NCI-H524 treated with DMSO at 0.1 percent for 48 hours (cell line): Measurements from ENCODE around the gene FAM227B.
"Not testable (repeated sequence)": the region's sequence is repeated elsewhere in the genome, so short reads cannot be mapped to it uniquely, and the experiment has no call there.

ENCODE experiments used
- DNase-seq: peaks from one replicate; lab custom pipeline; 2025; lab: John Stamatoyannopoulos, UW

FAM227B gene, protein sequence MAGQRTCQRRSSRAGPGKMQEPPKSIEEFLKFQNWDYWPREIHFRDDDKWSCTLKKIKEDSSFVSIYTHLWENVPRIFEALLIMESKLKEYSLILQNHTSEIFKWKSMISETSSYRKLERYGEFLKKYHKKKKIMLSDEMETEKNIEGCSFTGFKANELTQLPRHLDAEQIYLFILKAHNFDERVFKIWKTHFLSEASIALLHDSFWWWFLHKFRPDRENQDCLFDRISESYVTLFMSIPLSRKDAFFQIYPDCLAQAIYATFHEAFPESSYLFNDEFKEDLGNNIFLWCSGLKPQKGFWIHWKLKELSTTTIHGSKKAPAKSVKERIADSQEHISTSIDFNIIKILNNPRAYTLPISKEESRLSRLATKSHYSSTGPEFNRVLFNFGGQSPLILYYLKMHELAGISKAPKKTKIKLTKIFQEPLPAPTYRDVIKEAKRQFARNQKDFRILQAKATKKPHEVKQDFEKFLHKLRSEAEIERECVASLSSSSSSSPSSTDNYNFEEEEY

GRCh38 chr15:49620658-49621368, at the start of gene FAM227B, which contains the start of gene DTWD1:
Gene FAM227B, minus strand, starts transcription at chr15:49620818. Its CDS starts 5,647 bp downstream, at chr15:49615171.
Gene DTWD1, plus strand, starts transcription at chr15:49621048. Its CDS starts 4,120 bp downstream, at chr15:49625168.
- DNase-seq, result peak; percentile 96

- no peak for DNase-seq
Measured at GRCh38 chr15:49669288-49669687, 48.7 kb upstream of the FAM227B start.

DNA sequence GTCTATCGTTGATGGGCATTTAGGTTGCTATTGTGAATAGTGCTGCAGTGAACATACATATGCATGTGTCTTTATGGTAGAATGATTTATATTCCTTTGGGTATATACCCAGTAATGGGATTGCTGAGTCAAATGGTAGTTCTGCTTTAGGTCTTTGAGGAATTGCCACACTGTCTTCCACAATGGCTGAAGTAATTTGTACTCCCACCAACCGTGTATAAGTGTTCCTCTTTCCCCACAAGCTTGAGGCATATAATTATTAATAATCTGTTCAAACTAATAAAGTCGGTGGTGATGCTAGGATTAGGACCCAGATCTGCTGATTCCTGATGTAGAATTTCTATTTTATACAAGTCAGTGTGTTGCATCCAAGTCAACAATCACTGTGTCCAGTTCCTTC, 45.9 kb upstream of the FAM227B start:
- DNase-seq, result not testable (repeated sequence)

GRCh38 chr15:49664716-49665115, 44.1 kb upstream of the FAM227B start:
- no peak for DNase-seq

GRCh38 chr15:49656734-49657133, 36.1 kb upstream of the FAM227B start:
- no peak for DNase-seq

- no peak for DNase-seq
Measured at GRCh38 chr15:49652922-49653321, 32.3 kb upstream of the FAM227B start.

- no peak for DNase-seq
Measured at GRCh38 chr15:49650676-49651075, 30.1 kb upstream of the FAM227B start.

DNA sequence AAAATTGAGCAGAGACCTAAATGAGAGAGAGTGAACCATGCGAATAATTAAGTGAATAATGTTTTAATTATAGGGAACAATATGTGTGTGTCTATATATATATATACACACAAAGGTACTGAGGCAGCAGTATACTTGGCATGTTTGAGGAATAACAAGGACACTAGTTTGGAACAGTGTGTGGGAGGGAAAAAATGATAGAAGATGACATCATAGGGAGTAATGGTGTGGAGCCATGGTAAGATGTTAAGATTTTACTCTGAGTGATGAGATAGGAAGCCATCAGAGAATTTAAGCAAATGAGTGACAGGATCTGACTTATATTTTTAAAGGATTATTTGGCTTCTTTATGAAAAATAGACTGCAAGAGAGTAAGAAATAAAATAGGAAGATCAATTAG, 29.4 kb upstream of the FAM227B start:
- no peak for DNase-seq

DNA sequence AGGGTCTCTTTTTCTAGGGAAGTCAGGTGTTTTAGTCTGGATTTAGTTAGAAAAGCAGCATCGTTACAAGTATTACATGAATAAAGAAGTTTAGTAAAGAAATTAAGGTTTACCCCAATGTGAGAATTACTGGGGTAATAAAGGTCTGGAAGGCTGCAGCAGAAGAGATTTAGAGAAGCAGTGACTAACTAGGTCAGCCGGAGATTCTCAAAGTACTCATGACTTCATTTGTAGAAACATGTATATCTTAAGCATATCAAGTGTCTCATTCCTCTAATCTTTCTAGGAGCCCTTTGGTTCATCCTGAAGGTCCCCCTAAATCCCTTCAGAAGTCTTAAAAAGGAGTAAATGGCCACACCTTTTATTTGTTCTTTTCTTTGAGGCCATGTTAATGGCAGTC, 26.3 kb upstream of the FAM227B start:
- DNase-seq, result no peak

DNA sequence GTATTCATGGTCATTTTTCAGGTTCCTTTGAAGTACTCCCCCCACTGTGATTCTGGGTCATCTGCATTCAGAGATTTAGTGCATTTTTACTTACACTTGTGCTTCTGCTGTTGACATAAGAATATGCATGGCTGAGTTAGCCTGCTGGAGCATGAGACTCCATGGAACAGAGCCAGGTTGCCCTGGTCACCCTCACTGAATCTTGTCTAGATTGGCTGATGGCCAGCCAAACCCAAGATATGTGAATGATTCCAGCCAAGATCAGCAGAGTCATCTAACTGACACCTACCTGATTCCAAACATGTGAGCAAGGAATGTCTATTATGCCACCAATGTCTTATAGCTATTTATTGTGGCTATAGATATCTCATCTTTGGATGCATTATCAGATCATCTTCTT, 25.3 kb upstream of the FAM227B start:
- no peak for DNase-seq

DNA sequence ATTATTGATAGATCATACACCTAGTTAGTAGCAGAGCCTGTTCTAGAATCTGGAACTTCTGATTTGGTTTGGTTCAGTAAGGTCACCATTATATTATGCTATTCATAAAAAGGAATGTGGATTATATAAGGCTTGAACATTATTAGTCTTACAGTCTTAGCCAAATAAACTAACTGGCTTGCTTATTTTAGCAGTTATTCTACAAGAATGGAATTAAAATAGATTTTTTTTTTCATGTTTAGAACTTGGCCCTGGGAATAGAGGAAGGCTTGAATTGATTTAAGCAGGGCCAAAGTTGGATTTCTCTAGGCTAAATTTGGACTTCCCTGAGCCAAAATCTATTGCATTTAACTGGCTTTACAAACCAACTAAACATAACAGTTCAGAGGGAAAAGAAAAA, 24.7 kb upstream of the FAM227B start:
- no peak for DNase-seq

DNA sequence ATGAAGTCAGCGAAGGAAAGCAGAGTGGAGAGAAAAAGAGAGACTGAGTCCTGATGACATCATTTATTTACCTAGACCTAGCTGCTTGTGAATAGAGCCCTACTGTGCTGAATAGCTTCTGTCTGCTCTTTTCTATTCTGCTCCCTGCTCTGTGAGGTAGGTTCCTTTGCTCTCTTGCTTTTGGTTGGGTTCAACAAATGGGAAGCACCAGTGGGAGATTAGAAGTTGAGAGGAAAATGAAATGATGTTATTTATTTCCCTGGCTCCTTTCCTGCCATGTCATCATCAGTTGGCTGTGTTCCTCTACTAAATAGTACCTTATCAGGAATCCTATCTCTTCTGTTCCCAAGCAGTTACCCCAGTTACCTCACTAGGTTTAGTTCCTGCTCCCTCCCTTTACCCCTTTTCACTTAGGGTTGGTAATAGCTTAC, 23.8 kb upstream of the FAM227B start:
- DNase-seq, result no peak

DNA sequence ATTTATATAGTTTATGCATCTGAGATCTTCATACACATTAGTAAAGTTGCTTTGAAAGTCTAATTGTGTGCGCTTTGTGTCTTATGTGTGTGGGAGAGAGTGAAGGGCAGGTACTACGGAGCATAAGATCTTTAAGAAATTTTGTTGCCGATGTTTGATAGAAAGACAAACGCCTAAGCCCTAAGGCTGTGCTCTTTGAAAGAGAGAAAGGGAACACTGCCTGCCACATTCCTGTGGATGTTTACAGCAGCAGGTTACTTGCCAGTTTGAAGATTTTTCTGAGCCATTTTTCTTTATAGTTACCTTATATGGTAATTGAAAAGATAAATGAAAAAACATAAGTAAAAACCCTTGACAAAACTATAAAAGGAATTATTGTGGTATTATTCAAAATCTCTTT, 17.2 kb upstream of the FAM227B start:
- DNase-seq, result no peak

DNA sequence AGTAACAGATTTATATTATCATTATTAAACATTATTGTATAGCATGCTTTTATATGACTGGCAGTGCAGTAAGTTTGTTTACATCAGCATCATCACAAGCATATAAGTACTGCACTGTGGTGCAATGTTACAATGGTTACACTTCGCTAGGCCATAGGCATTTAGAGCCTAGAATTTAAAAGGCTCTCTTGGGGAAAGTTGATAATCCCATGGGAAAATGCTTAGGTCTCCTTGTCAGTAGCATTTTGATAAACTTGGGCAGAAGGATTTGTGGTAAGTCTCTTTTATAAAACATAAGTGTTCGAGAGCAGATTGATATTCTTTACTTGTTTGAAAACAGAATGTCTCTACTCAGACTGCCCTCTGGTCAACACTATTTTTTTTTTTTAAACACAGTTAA, 7.8 kb upstream of the FAM227B start:
- DNase-seq, result no peak

GRCh38 chr15:49627407-49627877, 6.8 kb upstream of the FAM227B start:
- no peak for DNase-seq

- no peak for DNase-seq
Measured at GRCh38 chr15:49625460-49626036, 4.9 kb upstream of the FAM227B start.

GRCh38 chr15:49624056-49624455, 3.4 kb upstream of the FAM227B start:
- no peak for DNase-seq

GRCh38 chr15:49622561-49622960, 1.9 kb upstream of the FAM227B start:
- DNase-seq, result no peak

GRCh38 chr15:49621887-49622286, 1.3 kb upstream of the FAM227B start:
- no peak for DNase-seq

- DNase-seq, result peak; percentile 24
Measured at GRCh38 chr15:49621401-49621811, 788 bp upstream of the FAM227B start.

- no peak for DNase-seq
Measured at GRCh38 chr15:49620199-49620598, 419 bp downstream of the FAM227B start.

DNA sequence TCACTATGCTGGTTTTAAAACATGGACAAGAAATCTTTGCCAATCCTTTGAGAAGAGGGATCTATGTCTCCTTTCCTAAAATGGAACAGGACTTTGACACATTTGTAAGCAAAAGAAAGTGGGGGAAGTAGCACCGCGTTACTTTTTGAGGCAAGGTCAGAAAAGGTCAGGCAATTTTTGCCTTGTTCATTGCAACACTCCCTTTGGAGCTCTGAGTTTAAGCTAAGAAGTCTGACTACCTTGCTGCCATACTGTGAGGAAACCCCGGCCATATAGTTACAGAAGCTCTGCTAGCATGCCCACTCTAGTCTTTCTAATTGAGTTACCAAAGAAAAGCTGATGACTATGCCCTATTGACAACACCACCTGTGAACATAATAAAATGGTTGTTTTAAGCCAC, 1.4 kb downstream of the FAM227B start:
- DNase-seq, result no peak

DNA sequence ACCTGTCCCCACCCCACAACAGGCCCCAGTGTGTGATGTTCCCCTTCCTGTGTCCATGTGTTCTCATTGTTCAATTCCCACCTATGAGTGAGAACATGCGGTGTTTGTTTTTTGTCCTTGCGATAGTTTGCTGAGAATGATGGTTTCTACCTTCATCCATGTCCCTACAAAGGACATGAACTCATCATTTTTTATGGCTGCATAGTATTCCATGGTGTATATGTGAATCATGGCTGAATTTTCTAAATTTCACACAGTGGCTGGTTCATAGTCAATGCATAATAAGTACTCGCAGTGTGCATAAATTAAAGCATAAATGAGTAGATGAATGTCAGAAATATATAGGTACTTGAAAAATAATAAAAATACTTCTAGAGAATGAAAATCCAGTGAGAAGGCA, 8.4 kb downstream of the FAM227B start:
- DNase-seq, result not testable (repeated sequence)
